ENCODE data around the gene TNFRSF12A. TPM values are rescaled to one million over a fixed set of nuclear protein-coding genes. Genes with fewer than 3 reads are reported as not detected.

Gene TNFRSF12A
- total and polyA plus RNA-seq, 9 of the 15 experiments (the other 6 are each of a cell fraction or from before 2014, with no cell fraction given): 0.41 to 61.8 (median 26.5) TPM

- peak; percentile 29; the same call in 1 of the 2 replicates for TF ChIP-seq REST (IDR thresholded peaks at IDR 0.05; ENCODE audit: borderline replicate concordance)
- TF ChIP-seq REST (CRISPR knock-in tag; IDR thresholded peaks at IDR 0.05; ENCODE audit: low read depth): no peak
- peak; percentile 32 for TF ChIP-seq NEUROD1 (IDR thresholded peaks at IDR 0.05; ENCODE audit: borderline replicate concordance, low read depth, low read length, partially characterized antibody)
- TF ChIP-seq DNMT1 (IDR thresholded peaks at IDR 0.05): no peak
- no peak for TF ChIP-seq GABPB1 (CRISPR knock-in tag; IDR thresholded peaks at IDR 0.05)
- TF ChIP-seq ATF1 (CRISPR knock-in tag; IDR thresholded peaks at IDR 0.05): no peak
- TF ChIP-seq ATF1 (tag; IDR thresholded peaks at IDR 0.05): peak; percentile 85
- TF ChIP-seq C11orf30 (IDR thresholded peaks at IDR 0.05; ENCODE audit: low read depth): no peak
- TF ChIP-seq GATAD2A (IDR thresholded peaks at IDR 0.05): peak; percentile 76
- 0 out of 2 replicates have a peak, but pooled peaks have one; percentile 14 for TF ChIP-seq L3MBTL2 (IDR thresholded peaks at IDR 0.05)
- TF ChIP-seq SMARCA4 (IDR thresholded peaks at IDR 0.05): peak; percentile 22; the same call in 1 of the 2 replicates
- peak; percentile 62; the same call in 1 of the 2 replicates for TF ChIP-seq MTA3 (IDR thresholded peaks at IDR 0.05; ENCODE audit: borderline replicate concordance)
- TF ChIP-seq TEAD1 (CRISPR knock-in tag; IDR thresholded peaks at IDR 0.05): peak in 1 of 2 experiments; percentile 64; a peak in 1 of 4 replicates
- TF ChIP-seq NFIX (CRISPR knock-in tag; IDR thresholded peaks at IDR 0.05; ENCODE audit: low read depth): 0 out of 2 replicates have a peak, but pooled peaks have one; percentile 12
- peak; percentile 96 for TF ChIP-seq NFIC (IDR thresholded peaks at IDR 0.05)
- TF ChIP-seq ZNF24 (IDR thresholded peaks at IDR 0.05): no peak
- no peak for TF ChIP-seq TAL1 (IDR thresholded peaks at IDR 0.05)
- TF ChIP-seq ATF3 (IDR thresholded peaks at IDR 0.05): peak; percentile 89
- TF ChIP-seq ATF3 (CRISPR knock-in tag; conservative IDR thresholded peaks at IDR 0.05): no peak
- TF ChIP-seq CREM (IDR thresholded peaks at IDR 0.05; ENCODE audit: low read depth): peak; percentile 62; the same call in 1 of the 2 replicates
Measured at GRCh38 chr16:3017794-3018506, 2.2 kb upstream of the TNFRSF12A start, which contains the start of gene CLDN6 (continued).

Measured in K562 (cell line).